CD4-positive, alpha-beta T cell (primary cell): Measurements from ENCODE around the gene MUC4. TPM values are rescaled to one million over a fixed set of nuclear protein-coding genes. Genes with fewer than 3 reads are reported as not detected.

Experiments used
- ATAC-seq: fragments of 200-7000 bp; cut with Tn5 transposase; one replicate; pipeline ENCODE4 v1.10.0; 2022; ENCODE audit warnings: mild to moderate bottlenecking; ENCODE audit not compliant: poor library complexity
- CTCF ChIA-PET: fragments of 350-600 bp; sonication (Branson Sonifier 250); formaldehyde crosslinking; loops from one replicate; lab custom pipeline; 2021; ENCODE audit warnings: antibody characterized with exemption, inconsistent platforms; lab: Charles Lee
- POLR2A ChIA-PET: fragments of 350-600 bp; sonication (Branson Sonifier 250); formaldehyde crosslinking; loops from one replicate; lab custom pipeline; 2021; ENCODE audit warnings: antibody characterized with exemption, inconsistent platforms; lab: Charles Lee
- DNase-seq, 14 experiments: peaks; one replicate each; pipeline ENCODE4 v3.0.0-alpha.2; 2013 to 2020; ENCODE audit warnings: mixed read lengths in 2 of 14
- H3K27ac ChIP-seq, 2 donors: one replicate each; pipeline versions ENCODE4 v1.5.1 to v1.7.0; 2013; ENCODE audit warnings: low read length in 2 of 2, low read depth in 1 of 2, mild to moderate bottlenecking in 1 of 2
- H3K27me3 ChIP-seq, 2 experiments: 1 replicate in 1 of 2; 2 replicates in 1 of 2; pipeline versions ENCODE4 v1.6.1 to v1.7.0; 2013; ENCODE audit warnings: low read length in 2 of 2, control low read depth in 1 of 2, mild to moderate bottlenecking in 1 of 2, moderate library complexity in 1 of 2; ENCODE audit not compliant: insufficient read depth in 2 of 2, control insufficient read depth in 1 of 2
- H3K36me3 ChIP-seq: one replicate; pipeline ENCODE4 v1.6.1; 2013; ENCODE audit warnings: low read length, control low read depth; ENCODE audit not compliant: insufficient read depth
- H3K4me1 ChIP-seq: one replicate; pipeline ENCODE4 v1.6.1; 2013; ENCODE audit warnings: low read length, control low read depth; ENCODE audit not compliant: insufficient read depth
- H3K4me3 ChIP-seq: one replicate; pipeline ENCODE4 v1.5.1; 2013; ENCODE audit warnings: mild to moderate bottlenecking, low read length, moderate library complexity
- H3K9me3 ChIP-seq, 2 experiments: 1 replicate in 1 of 2; 2 replicates in 1 of 2; pipeline versions ENCODE4 v1.6.1 to v1.7.0; 2013; ENCODE audit warnings: low read length in 2 of 2, mild to moderate bottlenecking in 2 of 2, control low read depth in 1 of 2, moderate library complexity in 1 of 2; ENCODE audit not compliant: control insufficient read depth in 1 of 2, insufficient read depth in 1 of 2
- H3K27ac Mint-ChIP-seq: one replicate; pipeline ENCODE4 v1.8.0; 2020; ENCODE audit warnings: mixed read lengths
- H3K27me3 Mint-ChIP-seq: one replicate; pipeline ENCODE4 v1.8.0; 2021; ENCODE audit warnings: mixed read lengths
- H3K36me3 Mint-ChIP-seq: one replicate; pipeline ENCODE4 v1.8.0; 2021; ENCODE audit warnings: low read depth, mixed read lengths
- H3K4me1 Mint-ChIP-seq: one replicate; pipeline ENCODE4 v1.8.0; 2021; ENCODE audit warnings: low read depth, mixed read lengths
- H3K4me3 Mint-ChIP-seq: one replicate; pipeline ENCODE4 v1.8.0; 2020; ENCODE audit warnings: mild to moderate bottlenecking, mixed read lengths
- H3K9me3 Mint-ChIP-seq: one replicate; pipeline ENCODE4 v1.8.0; 2020; ENCODE audit warnings: mixed read lengths
- intact Hi-C, 2 experiments: fragments of 100-400 bp; cut with DNase I in 1 of 2; cut with micrococcal nuclease in 1 of 2; formaldehyde crosslinking; loops; one replicate each; pipeline versions ENCODE4 v1.15.1 to v1.9.0; 2023 to 2025; cut with DNase I, micrococcal nuclease
- total RNA-seq, 174 experiments: library from RNA in 2 of 174; stranded (reverse) in 2 of 174; gene quantifications; one replicate each; pipeline ENCODE4 v1.2.3 and lab custom pipeline; 2021 to 2026
- TF ChIP-seq, protein P1 (sequence below): fragments of 200-600 bp; IDR thresholded peaks from one replicate; pipeline ENCODE4 v1.8.0; 2022; ENCODE audit warnings: antibody characterized with exemption, mild to moderate bottlenecking

Gene MUC4
- total RNA-seq, 2 experiments from 2014 or later: not detected

DNA sequence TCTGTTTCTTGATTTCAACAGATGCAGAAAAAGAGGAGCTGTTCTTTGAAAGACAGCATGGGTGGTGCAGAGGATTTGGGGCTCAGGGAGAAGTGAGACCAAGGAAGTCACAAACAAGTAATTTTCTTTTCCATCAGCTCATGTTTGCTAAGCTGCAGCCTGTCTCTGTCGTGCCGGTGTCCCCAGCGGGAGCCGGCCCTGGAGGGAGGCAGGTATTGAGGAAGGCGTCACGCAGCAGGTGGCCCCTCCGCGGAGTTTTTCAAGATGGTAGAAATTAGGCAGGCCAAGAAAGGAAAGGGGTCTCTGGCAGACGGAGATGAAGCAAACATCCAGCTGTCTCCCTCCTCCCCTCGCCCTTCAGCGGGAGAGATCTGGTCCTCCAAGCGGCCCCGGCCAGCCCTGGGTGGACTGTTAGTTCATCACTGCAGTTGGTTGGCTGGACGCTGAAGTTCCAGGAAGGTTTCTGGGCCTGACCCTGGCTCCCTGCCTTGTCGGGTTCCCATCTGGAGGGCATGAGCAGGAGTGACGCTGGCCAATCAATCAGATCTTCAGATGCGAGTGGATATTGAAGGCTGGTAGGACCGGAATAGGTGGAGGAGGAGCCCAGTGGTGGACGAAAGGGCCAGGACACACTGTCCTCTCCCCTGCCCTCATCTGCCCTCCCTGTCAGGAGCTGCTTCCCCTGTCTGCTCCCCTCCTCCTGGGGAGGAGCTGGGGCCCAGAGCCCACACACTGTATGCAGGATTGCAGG lies 27.7 kb upstream of the MUC4 start:
- POLR2A ChIA-PET: no interaction called here
- intact Hi-C loops: no loop called here

DNA sequence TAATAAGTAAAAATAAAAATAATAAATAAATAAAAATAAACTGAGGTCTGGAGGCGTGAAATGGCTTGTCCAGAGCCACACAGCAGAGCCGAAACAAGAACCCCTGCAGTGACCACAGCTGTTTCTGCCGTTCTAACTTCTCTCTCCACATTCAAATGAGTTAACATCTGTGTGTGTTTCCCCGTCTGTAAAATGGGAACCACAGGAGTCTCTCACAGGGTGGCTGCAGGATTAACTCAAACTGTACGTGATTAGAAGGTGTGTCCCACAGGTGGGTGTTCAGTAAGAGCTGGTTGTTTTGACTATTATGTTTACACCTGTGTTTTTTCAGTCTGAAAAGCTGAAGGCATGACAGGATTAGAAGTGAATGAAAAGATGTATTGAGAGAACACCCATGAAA lies 27.0 kb upstream of the MUC4 start:
- DNase-seq (no peak), ATAC-seq (no peak)
- Histone ChIP-seq H3K4me3 (no peak overlapping the region), H3K4me1 (no peaks in the 10 kb centered on the region), H3K27ac (no peak overlapping the region), H3K9me3 (no peaks in the 10 kb centered on the region), H3K36me3 (no peaks in the 10 kb centered on the region), H3K27me3 (no peaks in the 10 kb centered on the region)
- Mint-ChIP-seq H3K36me3 (no peaks in the 10 kb centered on the region), H3K4me3 (no peak overlapping the region), H3K27ac (no peak overlapping the region), H3K4me1 (no peaks in the 10 kb centered on the region), H3K27me3 (no peaks in the 10 kb centered on the region), H3K9me3 (no peaks in the 10 kb centered on the region)
- TF ChIP-seq, protein P1, sequence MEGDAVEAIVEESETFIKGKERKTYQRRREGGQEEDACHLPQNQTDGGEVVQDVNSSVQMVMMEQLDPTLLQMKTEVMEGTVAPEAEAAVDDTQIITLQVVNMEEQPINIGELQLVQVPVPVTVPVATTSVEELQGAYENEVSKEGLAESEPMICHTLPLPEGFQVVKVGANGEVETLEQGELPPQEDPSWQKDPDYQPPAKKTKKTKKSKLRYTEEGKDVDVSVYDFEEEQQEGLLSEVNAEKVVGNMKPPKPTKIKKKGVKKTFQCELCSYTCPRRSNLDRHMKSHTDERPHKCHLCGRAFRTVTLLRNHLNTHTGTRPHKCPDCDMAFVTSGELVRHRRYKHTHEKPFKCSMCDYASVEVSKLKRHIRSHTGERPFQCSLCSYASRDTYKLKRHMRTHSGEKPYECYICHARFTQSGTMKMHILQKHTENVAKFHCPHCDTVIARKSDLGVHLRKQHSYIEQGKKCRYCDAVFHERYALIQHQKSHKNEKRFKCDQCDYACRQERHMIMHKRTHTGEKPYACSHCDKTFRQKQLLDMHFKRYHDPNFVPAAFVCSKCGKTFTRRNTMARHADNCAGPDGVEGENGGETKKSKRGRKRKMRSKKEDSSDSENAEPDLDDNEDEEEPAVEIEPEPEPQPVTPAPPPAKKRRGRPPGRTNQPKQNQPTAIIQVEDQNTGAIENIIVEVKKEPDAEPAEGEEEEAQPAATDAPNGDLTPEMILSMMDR: no peak
- CTCF ChIA-PET: interaction anchor here (3.8 kb wide), 1 partner anchor 12 kb away, joined by 20 read pairs; no protein-coding TSS in a partner anchor
- POLR2A ChIA-PET: no interaction called here
- intact Hi-C loops: no loop called here

More for the DNA sequence above, 27.7 kb upstream of the MUC4 start:
- Histone ChIP-seq H3K36me3 (no peaks in the 10 kb centered on the region), H3K27me3 (no peaks in the 10 kb centered on the region), H3K4me3 (no peak overlapping the region), H3K9me3 (no peaks in the 10 kb centered on the region), H3K4me1 (no peaks in the 10 kb centered on the region), H3K27ac (no peak overlapping the region)
- TF ChIP-seq, protein P1: no peak
- CTCF ChIA-PET: interaction anchor here (3.8 kb wide), 1 partner anchor 11 kb away, joined by 20 read pairs; no protein-coding TSS in a partner anchor
- ATAC-seq (no peak), DNase-seq (no peak)
- H3K4me1 Mint-ChIP-seq: no peaks in the 10 kb centered on the region
- no peaks in the 10 kb centered on the region for H3K36me3 Mint-ChIP-seq
- H3K27ac Mint-ChIP-seq: no peak overlapping the region
- H3K27me3 Mint-ChIP-seq: no peaks in the 10 kb centered on the region
- no peaks in the 10 kb centered on the region for H3K9me3 Mint-ChIP-seq
- no peak overlapping the region for H3K4me3 Mint-ChIP-seq

DNA sequence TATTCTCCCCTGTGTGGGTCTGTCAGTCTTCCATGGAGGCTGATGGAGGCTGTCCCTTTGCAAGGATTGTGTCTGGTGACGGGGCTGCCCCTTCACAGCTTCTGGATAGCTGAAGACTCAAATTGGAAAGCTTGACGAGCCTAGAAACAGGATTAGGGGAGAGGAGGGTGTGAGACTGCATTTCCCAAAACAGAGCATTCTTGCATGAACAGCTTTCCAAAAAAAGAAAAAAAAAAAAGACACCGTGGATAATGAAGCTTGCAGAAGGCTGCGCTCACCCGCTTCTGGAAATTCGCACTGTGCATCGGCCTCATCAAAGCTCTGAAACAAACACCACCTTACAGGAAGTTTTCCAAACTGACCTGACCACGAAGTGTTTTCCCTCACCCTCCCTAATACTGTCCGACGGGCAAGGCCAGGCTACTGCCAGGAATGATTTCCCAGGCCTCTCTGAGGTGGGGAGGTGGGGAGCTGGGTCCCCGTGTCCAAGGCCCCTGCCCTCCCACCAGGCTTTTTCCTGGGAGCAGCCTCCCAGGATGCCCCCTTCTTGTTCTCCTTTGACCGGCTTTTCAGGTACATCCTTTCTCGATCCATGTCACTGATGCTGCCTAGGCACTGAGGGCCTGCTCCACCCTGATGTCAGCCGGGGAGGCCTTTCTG lies 24.9 kb upstream of the MUC4 start:
- ATAC-seq (no peak), DNase-seq (no peak)
- ChIA-PET CTCF (no interaction called here), POLR2A (no interaction called here)
- Histone ChIP-seq H3K27me3 (no peaks in the 10 kb centered on the region), H3K4me3 (no peak overlapping the region), H3K4me1 (no peaks in the 10 kb centered on the region), H3K36me3 (no peaks in the 10 kb centered on the region), H3K27ac (no peak overlapping the region), H3K9me3 (no peaks in the 10 kb centered on the region)
- TF ChIP-seq, protein P1: no peak
- Mint-ChIP-seq H3K9me3 (no peaks in the 10 kb centered on the region), H3K27ac (no peak overlapping the region), H3K4me3 (no peak overlapping the region), H3K36me3 (no peaks in the 10 kb centered on the region), H3K4me1 (no peaks in the 10 kb centered on the region), H3K27me3 (no peaks in the 10 kb centered on the region)
- intact Hi-C loops: no loop called here
